OCI-LY7 (cell line): ENCODE results near the gene SAT2. TPM values are rescaled to one million over a fixed set of nuclear protein-coding genes. Genes with fewer than 3 reads are reported as not detected.
"Not testable (repeated sequence)": the region's sequence is repeated elsewhere in the genome, so short reads cannot be mapped to it uniquely, and the experiment has no call there.

Experiments
- BruUV-seq: library from RNA; stranded (reverse); fragments of 400-500 nt; replicated peaks from 2 replicates; lab custom pipeline; 2021; lab: Mats Ljungman, UMichigan
- CTCF ChIA-PET: fragments of 300-600 bp; sonication (Branson Sonifier 250); formaldehyde crosslinking; loops from one replicate; lab custom pipeline; 2022; ENCODE audit warnings: antibody characterized with exemption; ENCODE audit not compliant: unreplicated experiment; lab: Charles Lee
- POLR2A ChIA-PET: fragments of 300-600 bp; sonication (Branson Sonifier 250); formaldehyde crosslinking; loops from one replicate; lab custom pipeline; 2022; ENCODE audit warnings: antibody characterized with exemption; lab: Charles Lee
- DNase-seq: peaks from one replicate; pipeline ENCODE4 v3.0.0-alpha.2; 2015; ENCODE audit warnings: low spot score
- H2AFZ ChIP-seq: fragments of 200-600 bp; sonication (generic), shearing (Covaris generic); 2 replicates; pipeline ENCODE4 v1.6.1; 2014; ENCODE audit warnings: mild to moderate bottlenecking, antibody characterized with exemption, low read length, moderate library complexity
- H3K27ac ChIP-seq: fragments of 200-600 bp; sonication (generic); 2 replicates; pipeline ENCODE4 v1.5.1; 2014; ENCODE audit warnings: mixed run types, low read depth, mild to moderate bottlenecking, moderate library complexity, low read length, inconsistent platforms; ENCODE audit not compliant: poor library complexity, severe bottlenecking
- H3K36me3 ChIP-seq: fragments of 200-600 bp; sonication (generic); 2 replicates; pipeline ENCODE4 v1.6.1; 2014; ENCODE audit warnings: mild to moderate bottlenecking, antibody characterized with exemption, low read length, moderate library complexity, mixed read lengths; ENCODE audit not compliant: insufficient read depth
- H3K4me1 ChIP-seq: fragments of 200-600 bp; sonication (generic); 2 replicates; pipeline ENCODE4 v1.5.1; 2014; ENCODE audit warnings: mild to moderate bottlenecking, low read length; ENCODE audit not compliant: insufficient read depth, poor library complexity, severe bottlenecking
- H3K4me2 ChIP-seq: fragments of 200-600 bp; sonication (generic); 2 replicates; pipeline ENCODE4 v1.6.1; 2014; ENCODE audit warnings: mild to moderate bottlenecking, low read length
- H3K4me3 ChIP-seq: fragments of 200-600 bp; sonication (generic); 2 replicates; pipeline ENCODE4 v1.5.1; 2014; ENCODE audit warnings: mild to moderate bottlenecking, low read depth, low read length; ENCODE audit not compliant: poor library complexity, severe bottlenecking
- H3K79me2 ChIP-seq: fragments of 200-600 bp; sonication (generic); 2 replicates; pipeline ENCODE4 v1.6.1; 2016; ENCODE audit warnings: low read depth, mild to moderate bottlenecking, low read length, moderate library complexity, mixed read lengths; ENCODE audit not compliant: insufficient read depth
- H3K9me2 ChIP-seq: fragments of 200-600 bp; sonication (generic); 2 replicates; pipeline ENCODE4 v1.6.1; 2016; ENCODE audit warnings: mild to moderate bottlenecking, low read length, mixed read lengths; ENCODE audit not compliant: insufficient read depth
- H3K9me3 ChIP-seq: fragments of 200-600 bp; sonication (generic); 2 replicates; pipeline ENCODE4 v1.6.1; 2014; ENCODE audit warnings: mild to moderate bottlenecking, mixed run types, low read length, mixed read lengths
- H4K20me1 ChIP-seq: fragments of 200-600 bp; sonication (generic); 2 replicates; pipeline ENCODE4 v1.6.1; 2014; ENCODE audit warnings: mild to moderate bottlenecking, antibody characterized with exemption, low read length, moderate library complexity, mixed read lengths; ENCODE audit not compliant: insufficient read depth
- EZH2phosphoT487 ChIP-seq: fragments of 200-600 bp; sonication (generic); IDR thresholded peaks from 2 replicates; pipeline ENCODE4 v1.6.1; 2018; ENCODE audit warnings: low read depth, borderline replicate concordance, mild to moderate bottlenecking, mixed run types, antibody characterized with exemption, low read length, moderate library complexity, mixed read lengths
- intact Hi-C: fragments of 100-400 bp; cut with micrococcal nuclease; formaldehyde crosslinking; loops from one replicate; pipeline ENCODE4 v1.10.0; 2022; ENCODE audit not compliant: unreplicated experiment
- total RNA-seq, 2 experiments: library from RNA; depleted of rRNA in 1 of 2; stranded (reverse); fragments of >200 nt in 1 of 2; shearing (Covaris generic) in 1 of 2; gene quantifications; 2 replicates each; pipeline ENCODE4 v1.2.3, GENCODE V29; 2014 to 2022
- TF ChIP-seq, protein P1 (sequence below): fragments of 200-600 bp; sonication (generic); conservative IDR thresholded peaks from 2 replicates; pipeline ENCODE4 v1.5.1; 2014; ENCODE audit warnings: mild to moderate bottlenecking, antibody characterized with exemption, low read length, moderate library complexity, mixed read lengths

Gene SAT2
- total RNA-seq, 2 experiments from 2014 or later = 16.9 to 37.3 TPM

- Histone ChIP-seq H3K36me3 (peaks cover 32% of the 10 kb centered on the region), H4K20me1 (peaks cover 17% of the 10 kb centered on the region; the same call in 1 of the 2 replicates), H3K4me2 (peak overlapping the region; percentile 42), H3K79me2 (peaks cover 26% of the 10 kb centered on the region), H2AFZ (no peak overlapping the region), H3K27ac (no peak overlapping the region), H3K9me2 (no peaks in the 10 kb centered on the region), H3K4me1 (peaks cover 20% of the 10 kb centered on the region), H3K4me3 (no peak overlapping the region), H3K9me3 (no peaks in the 10 kb centered on the region)
- DNase-seq = no peak
- POLR2A ChIA-PET = interaction anchor here (1.2 kb wide), 1 partner anchor 28 kb away, joined by 3 read pairs; the partner anchor contains the start of gene MPDU1
- TF ChIP-seq, protein P1, sequence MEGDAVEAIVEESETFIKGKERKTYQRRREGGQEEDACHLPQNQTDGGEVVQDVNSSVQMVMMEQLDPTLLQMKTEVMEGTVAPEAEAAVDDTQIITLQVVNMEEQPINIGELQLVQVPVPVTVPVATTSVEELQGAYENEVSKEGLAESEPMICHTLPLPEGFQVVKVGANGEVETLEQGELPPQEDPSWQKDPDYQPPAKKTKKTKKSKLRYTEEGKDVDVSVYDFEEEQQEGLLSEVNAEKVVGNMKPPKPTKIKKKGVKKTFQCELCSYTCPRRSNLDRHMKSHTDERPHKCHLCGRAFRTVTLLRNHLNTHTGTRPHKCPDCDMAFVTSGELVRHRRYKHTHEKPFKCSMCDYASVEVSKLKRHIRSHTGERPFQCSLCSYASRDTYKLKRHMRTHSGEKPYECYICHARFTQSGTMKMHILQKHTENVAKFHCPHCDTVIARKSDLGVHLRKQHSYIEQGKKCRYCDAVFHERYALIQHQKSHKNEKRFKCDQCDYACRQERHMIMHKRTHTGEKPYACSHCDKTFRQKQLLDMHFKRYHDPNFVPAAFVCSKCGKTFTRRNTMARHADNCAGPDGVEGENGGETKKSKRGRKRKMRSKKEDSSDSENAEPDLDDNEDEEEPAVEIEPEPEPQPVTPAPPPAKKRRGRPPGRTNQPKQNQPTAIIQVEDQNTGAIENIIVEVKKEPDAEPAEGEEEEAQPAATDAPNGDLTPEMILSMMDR = no peak
- no peak for TF ChIP-seq EZH2phosphoT487
- CTCF ChIA-PET = no interaction called here
- intact Hi-C loops = no loop called here
- no TSS peak for BruUV-seq
Observed at GRCh38 chr17:7611635-7612293, 15.9 kb downstream of the SAT2 start.

DNA sequence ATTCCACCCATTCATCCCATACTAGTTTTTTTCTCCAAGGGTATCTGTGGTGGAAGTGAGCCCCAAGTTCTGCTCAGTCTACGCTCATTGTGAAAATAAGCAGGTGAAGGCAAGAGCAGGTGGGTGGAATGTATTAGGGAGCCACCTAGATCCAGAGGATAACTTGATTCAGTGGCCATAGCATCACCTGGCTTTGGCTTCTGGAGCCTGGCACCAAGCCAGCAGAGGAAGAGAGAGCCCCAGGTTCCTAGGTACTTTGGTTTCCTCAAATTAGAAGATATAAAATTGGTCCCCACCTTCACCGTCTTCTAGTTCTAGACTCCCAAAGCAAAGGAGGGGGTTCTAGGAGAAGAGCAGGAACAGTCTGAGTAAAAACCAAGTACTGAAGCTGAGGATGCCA is 17.0 kb downstream of the SAT2 start:
- H3K9me2 ChIP-seq = no peaks in the 10 kb centered on the region
- TF ChIP-seq EZH2phosphoT487 = no peak
- TF ChIP-seq, protein P1 = no peak
- ChIA-PET POLR2A (interaction anchor here (0.9 to 1.0 kb wide), 2 partner anchors 8 to 174 kb away, joined by 3 read pairs; no protein-coding TSS in a partner anchor), CTCF (no interaction called here)
- H3K4me3 ChIP-seq = no peak overlapping the region
- no peaks in the 10 kb centered on the region for H3K9me3 ChIP-seq
- peaks cover 20% of the 10 kb centered on the region for H3K4me1 ChIP-seq
- intact Hi-C loops = no loop called here
- DNase-seq = no peak
- H3K4me2 ChIP-seq = no peak overlapping the region
- peaks cover 17% of the 10 kb centered on the region; the same call in 1 of the 2 replicates for H4K20me1 ChIP-seq
- no peak overlapping the region for H2AFZ ChIP-seq
- peaks cover 26% of the 10 kb centered on the region for H3K79me2 ChIP-seq
- BruUV-seq = no TSS peak
- H3K36me3 ChIP-seq = peaks cover 44% of the 10 kb centered on the region
- H3K27ac ChIP-seq = no peak overlapping the region

DNA sequence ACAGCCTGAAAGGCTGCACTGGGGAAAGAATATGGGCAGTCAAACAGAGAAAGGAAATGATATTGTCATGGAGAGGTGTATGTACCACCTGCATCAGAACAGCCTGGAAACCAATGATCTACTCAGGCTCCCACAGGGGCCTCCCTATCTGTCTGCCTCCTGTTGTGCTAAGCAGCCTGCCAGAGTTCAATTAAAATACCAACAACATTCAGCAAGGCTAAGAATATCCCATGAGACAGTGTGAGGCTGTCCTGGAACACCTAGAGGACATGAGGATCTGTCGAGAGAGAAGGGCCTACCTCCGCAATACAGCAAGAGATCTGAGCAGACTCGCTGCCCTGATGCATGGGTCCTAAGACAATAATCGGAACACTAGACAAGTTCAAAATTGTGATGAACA is 21.3 kb downstream of the SAT2 start:
- no peak overlapping the region for H3K4me3 ChIP-seq
- no peaks in the 10 kb centered on the region for H3K9me3 ChIP-seq
- peaks cover 70% of the 10 kb centered on the region for H3K36me3 ChIP-seq
- intact Hi-C loops = no loop called here
- H3K4me2 ChIP-seq = no peak overlapping the region
- no peaks in the 10 kb centered on the region for H3K4me1 ChIP-seq
- H4K20me1 ChIP-seq = no peaks in the 10 kb centered on the region
- TF ChIP-seq, protein P1 = no peak
- no peak for TF ChIP-seq EZH2phosphoT487
- no TSS peak for BruUV-seq
- DNase-seq = no peak
- no peaks in the 10 kb centered on the region for H3K9me2 ChIP-seq
- no peak overlapping the region for H3K27ac ChIP-seq
- ChIA-PET CTCF (no interaction called here), POLR2A (no interaction called here)
- no peak overlapping the region for H2AFZ ChIP-seq
- no peaks in the 10 kb centered on the region for H3K79me2 ChIP-seq

DNA sequence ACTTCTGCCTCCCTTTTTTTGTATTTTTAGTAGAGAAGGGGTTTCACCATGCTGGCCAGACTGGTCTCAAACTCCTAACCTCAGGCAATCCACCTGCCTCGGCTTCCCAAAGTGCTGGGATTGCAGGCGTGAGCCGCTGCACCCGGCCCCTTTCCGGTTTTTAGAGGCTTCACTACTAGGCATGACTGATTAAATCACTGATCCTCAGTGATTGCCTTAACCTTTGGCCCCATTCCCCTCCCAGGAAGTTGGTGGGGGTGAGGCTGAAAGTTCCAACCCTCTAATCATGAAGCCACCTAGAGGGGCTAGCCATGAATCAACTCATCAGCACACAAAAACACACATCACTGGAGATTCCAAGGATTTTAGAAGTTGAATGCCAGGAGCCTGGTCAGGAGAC is 30.1 kb downstream of the SAT2 start:
- peaks cover 87% of the 10 kb centered on the region for H3K36me3 ChIP-seq
- DNase-seq, H3K27ac ChIP-seq, BruUV-seq, H3K79me2 ChIP-seq, H3K4me3 ChIP-seq, H3K4me1 ChIP-seq, intact Hi-C loops, H4K20me1 ChIP-seq, H2AFZ ChIP-seq, H3K9me2 ChIP-seq, H3K4me2 ChIP-seq, CTCF ChIA-PET, H3K9me3 ChIP-seq, POLR2A ChIA-PET: not testable (repeated sequence)
